ENCODE measurements around the gene CDH1.
A peak's percentile ranks its signal among the peaks of the same experiment; 100 is the strongest.

CDH1 gene

DNA sequence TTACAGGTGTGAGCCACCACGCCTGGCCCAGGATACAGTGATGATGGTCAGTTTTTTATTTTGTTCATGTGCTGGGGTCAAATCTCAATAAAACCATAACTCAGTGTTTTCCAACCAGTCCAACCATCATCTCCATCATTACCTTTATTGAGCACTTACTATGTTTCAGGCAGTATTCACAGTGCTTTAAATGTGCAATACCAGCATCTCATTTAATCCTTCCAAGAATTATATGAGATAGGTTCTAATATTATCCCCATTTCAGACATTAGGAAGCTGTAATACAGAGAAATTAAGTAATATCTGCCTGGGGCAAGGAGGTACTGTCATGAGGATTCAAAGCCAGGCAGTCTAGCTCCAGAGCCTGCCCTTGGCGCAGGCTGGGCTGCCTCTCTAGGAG is 69.3 kb downstream of the CDH1 start:
- no peaks in the 10 kb centered on the region for H3K4me1 ChIP-seq (ENCODE audit: control insufficient read depth in 5 of 5, insufficient read depth in 5 of 5, low read length in 5 of 5)
- no peaks in the 10 kb centered on the region for H3K36me3 ChIP-seq (ENCODE audit: control insufficient read depth in 5 of 5, insufficient read depth in 5 of 5, low read length in 5 of 5)
- H3K9ac ChIP-seq (ENCODE audit: low read length in 5 of 5) = no peak overlapping the region
- no peaks in the 10 kb centered on the region for H3K9me3 ChIP-seq (ENCODE audit: control insufficient read depth in 5 of 5, low read length in 5 of 5)
- H3K27ac ChIP-seq (ENCODE audit: low read depth, low read length) = no peak overlapping the region
- H3K27me3 ChIP-seq (ENCODE audit: control insufficient read depth in 5 of 5, insufficient read depth in 4 of 5, low read length in 5 of 5) = no peaks in the 10 kb centered on the region
- no peak overlapping the region for H3K4me3 ChIP-seq (ENCODE audit: low read depth in 1 of 5, low read length in 5 of 5)

- Histone ChIP-seq H3K9me3 (ENCODE audit: control insufficient read depth in 5 of 5, low read length in 5 of 5) (no peaks in the 10 kb centered on the region), H3K4me3 (ENCODE audit: low read depth in 1 of 5, low read length in 5 of 5) (no peak overlapping the region), H3K4me1 (ENCODE audit: control insufficient read depth in 5 of 5, insufficient read depth in 5 of 5, low read length in 5 of 5) (no peaks in the 10 kb centered on the region), H3K27me3 (ENCODE audit: control insufficient read depth in 5 of 5, insufficient read depth in 4 of 5, low read length in 5 of 5) (peaks cover 0 to 4% (median 0%) of the 10 kb centered on the region in 5 donors), H3K9ac (ENCODE audit: low read length in 5 of 5) (no peak overlapping the region), H3K27ac (ENCODE audit: low read depth, low read length) (no peak overlapping the region), H3K36me3 (ENCODE audit: control insufficient read depth in 5 of 5, insufficient read depth in 5 of 5, low read length in 5 of 5) (no peaks in the 10 kb centered on the region)
Observed at GRCh38 chr16:68806981-68807380, 69.9 kb downstream of the CDH1 start.

- H3K27me3 ChIP-seq (ENCODE audit: control insufficient read depth in 5 of 5, insufficient read depth in 4 of 5, low read length in 5 of 5) = peaks cover 0 to 7% (median 0%) of the 10 kb centered on the region in 5 donors
- H3K9me3 ChIP-seq (ENCODE audit: control insufficient read depth in 5 of 5, low read length in 5 of 5) = peaks cover 0 to 3% (median 0%) of the 10 kb centered on the region in 5 donors
- no peak overlapping the region for H3K9ac ChIP-seq (ENCODE audit: low read length in 5 of 5)
- H3K4me1 ChIP-seq (ENCODE audit: control insufficient read depth in 5 of 5, insufficient read depth in 5 of 5, low read length in 5 of 5) = no peaks in the 10 kb centered on the region
- H3K36me3 ChIP-seq (ENCODE audit: control insufficient read depth in 5 of 5, insufficient read depth in 5 of 5, low read length in 5 of 5) = no peaks in the 10 kb centered on the region
- H3K4me3 ChIP-seq (ENCODE audit: low read depth in 1 of 5, low read length in 5 of 5) = no peak overlapping the region
- no peak overlapping the region for H3K27ac ChIP-seq (ENCODE audit: low read depth, low read length)
Observed at GRCh38 chr16:68814516-68814915, 77.4 kb downstream of the CDH1 start.

DNA sequence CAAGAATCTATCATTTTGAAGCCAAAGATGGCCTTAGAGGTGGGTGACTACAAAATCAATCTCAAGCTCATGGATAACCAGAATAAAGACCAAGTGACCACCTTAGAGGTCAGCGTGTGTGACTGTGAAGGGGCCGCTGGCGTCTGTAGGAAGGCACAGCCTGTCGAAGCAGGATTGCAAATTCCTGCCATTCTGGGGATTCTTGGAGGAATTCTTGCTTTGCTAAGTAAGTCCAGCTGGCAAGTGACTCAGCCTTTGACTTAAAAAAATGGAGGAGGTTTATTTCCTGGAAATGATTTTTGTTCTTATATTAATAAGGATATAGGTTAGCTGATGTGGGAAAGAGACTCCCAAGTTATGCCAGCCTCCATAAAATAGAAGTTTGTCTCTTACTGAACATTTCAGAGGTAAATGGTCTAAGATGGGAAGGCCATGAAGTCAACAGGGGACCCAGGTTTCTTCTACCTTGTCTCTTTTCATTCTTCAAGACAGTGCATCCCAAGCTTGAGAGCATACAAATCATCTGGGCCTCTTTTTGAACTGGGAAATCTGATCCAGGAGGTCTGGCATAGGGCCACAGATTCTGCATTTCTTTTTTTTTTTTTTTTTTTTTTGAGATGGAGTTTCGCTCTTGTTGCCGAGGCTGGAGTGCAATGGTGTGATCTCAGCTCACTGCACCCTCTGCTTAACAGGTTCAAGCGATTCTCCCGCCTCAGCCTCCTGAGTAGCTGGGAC is 86.5 kb downstream of the CDH1 start:
- H3K9me3 ChIP-seq (ENCODE audit: control insufficient read depth in 5 of 5, low read length in 5 of 5) = peaks cover 0 to 6% (median 0%) of the 10 kb centered on the region in 5 donors
- no peak overlapping the region for H3K4me3 ChIP-seq (ENCODE audit: low read depth in 1 of 5, low read length in 5 of 5)
- H3K4me1 ChIP-seq (ENCODE audit: control insufficient read depth in 5 of 5, insufficient read depth in 5 of 5, low read length in 5 of 5) = peaks cover 0 to 8% (median 3%) of the 10 kb centered on the region in 5 donors
- H3K9ac ChIP-seq (ENCODE audit: low read length in 5 of 5) = no peak overlapping the region
- H3K27ac ChIP-seq (ENCODE audit: low read depth, low read length) = no peak overlapping the region
- H3K27me3 ChIP-seq (ENCODE audit: control insufficient read depth in 5 of 5, insufficient read depth in 4 of 5, low read length in 5 of 5) = no peaks in the 10 kb centered on the region
- no peaks in the 10 kb centered on the region for H3K36me3 ChIP-seq (ENCODE audit: control insufficient read depth in 5 of 5, insufficient read depth in 5 of 5, low read length in 5 of 5)

DNA sequence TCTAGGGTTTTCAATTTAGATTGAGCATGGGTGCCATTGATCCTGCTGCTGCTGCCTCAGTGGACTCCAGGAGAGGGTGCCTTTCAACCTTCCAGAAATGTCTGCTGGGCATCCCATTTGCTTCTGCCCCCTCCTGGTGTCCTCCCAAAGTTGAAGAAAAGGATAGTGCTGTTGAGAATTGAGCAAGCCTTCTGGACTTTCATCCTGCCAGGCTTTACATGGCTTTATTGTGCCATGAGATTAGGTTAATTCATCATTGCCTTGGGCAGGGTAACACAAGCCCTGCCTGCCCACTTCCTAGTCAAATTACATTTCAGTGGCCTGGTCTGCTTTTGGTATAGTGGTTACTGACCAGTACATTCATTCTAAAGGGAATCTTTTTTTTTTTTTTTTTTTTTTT is 88.3 kb downstream of the CDH1 start:
- Histone ChIP-seq H3K9ac (ENCODE audit: low read length in 5 of 5) (no peak overlapping the region), H3K36me3 (ENCODE audit: control insufficient read depth in 5 of 5, insufficient read depth in 5 of 5, low read length in 5 of 5) (no peaks in the 10 kb centered on the region), H3K27ac (ENCODE audit: low read depth, low read length) (no peak overlapping the region), H3K4me3 (ENCODE audit: low read depth in 1 of 5, low read length in 5 of 5) (no peak overlapping the region), H3K27me3 (ENCODE audit: control insufficient read depth in 5 of 5, insufficient read depth in 4 of 5, low read length in 5 of 5) (no peaks in the 10 kb centered on the region), H3K9me3 (ENCODE audit: control insufficient read depth in 5 of 5, low read length in 5 of 5) (peaks cover 0 to 7% (median 0%) of the 10 kb centered on the region in 5 donors), H3K4me1 (ENCODE audit: control insufficient read depth in 5 of 5, insufficient read depth in 5 of 5, low read length in 5 of 5) (peaks cover 0 to 8% (median 3%) of the 10 kb centered on the region in 5 donors)

- H3K4me1 ChIP-seq (ENCODE audit: control insufficient read depth in 5 of 5, insufficient read depth in 5 of 5, low read length in 5 of 5) = peaks cover 0 to 8% (median 3%) of the 10 kb centered on the region in 5 donors
- no peaks in the 10 kb centered on the region for H3K36me3 ChIP-seq (ENCODE audit: control insufficient read depth in 5 of 5, insufficient read depth in 5 of 5, low read length in 5 of 5)
- no peak overlapping the region for H3K4me3 ChIP-seq (ENCODE audit: low read depth in 1 of 5, low read length in 5 of 5)
- H3K9ac ChIP-seq (ENCODE audit: low read length in 5 of 5) = no peak overlapping the region
- no peaks in the 10 kb centered on the region for H3K27me3 ChIP-seq (ENCODE audit: control insufficient read depth in 5 of 5, insufficient read depth in 4 of 5, low read length in 5 of 5)
- H3K9me3 ChIP-seq (ENCODE audit: control insufficient read depth in 5 of 5, low read length in 5 of 5) = peaks cover 0 to 9% (median 0%) of the 10 kb centered on the region in 5 donors
- H3K27ac ChIP-seq (ENCODE audit: low read depth, low read length) = no peak overlapping the region
Observed at GRCh38 chr16:68826652-68827051, 89.6 kb downstream of the CDH1 start.

GRCh38 chr16:68833251-68833650 is 96.2 kb downstream of the CDH1 start:
- no peak overlapping the region for H3K9ac ChIP-seq (ENCODE audit: low read length in 5 of 5)
- H3K36me3 ChIP-seq (ENCODE audit: control insufficient read depth in 5 of 5, insufficient read depth in 5 of 5, low read length in 5 of 5) = no peaks in the 10 kb centered on the region
- no peak overlapping the region for H3K4me3 ChIP-seq (ENCODE audit: low read depth in 1 of 5, low read length in 5 of 5)
- H3K4me1 ChIP-seq (ENCODE audit: control insufficient read depth in 5 of 5, insufficient read depth in 5 of 5, low read length in 5 of 5) = peaks cover 0 to 3% (median 0%) of the 10 kb centered on the region in 5 donors
- H3K9me3 ChIP-seq (ENCODE audit: control insufficient read depth in 5 of 5, low read length in 5 of 5) = peaks cover 0 to 4% (median 0%) of the 10 kb centered on the region in 5 donors
- H3K27me3 ChIP-seq (ENCODE audit: control insufficient read depth in 5 of 5, insufficient read depth in 4 of 5, low read length in 5 of 5) = peaks cover 0 to 3% (median 0%) of the 10 kb centered on the region in 5 donors
- H3K27ac ChIP-seq (ENCODE audit: low read depth, low read length) = no peak overlapping the region

DNA sequence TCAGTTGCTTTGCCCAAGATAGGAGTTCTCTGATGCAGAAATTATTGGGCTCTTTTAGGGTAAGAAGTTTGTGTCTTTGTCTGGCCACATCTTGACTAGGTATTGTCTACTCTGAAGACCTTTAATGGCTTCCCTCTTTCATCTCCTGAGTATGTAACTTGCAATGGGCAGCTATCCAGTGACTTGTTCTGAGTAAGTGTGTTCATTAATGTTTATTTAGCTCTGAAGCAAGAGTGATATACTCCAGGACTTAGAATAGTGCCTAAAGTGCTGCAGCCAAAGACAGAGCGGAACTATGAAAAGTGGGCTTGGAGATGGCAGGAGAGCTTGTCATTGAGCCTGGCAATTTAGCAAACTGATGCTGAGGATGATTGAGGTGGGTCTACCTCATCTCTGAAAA is 97.5 kb downstream of the CDH1 start:
- H3K9ac ChIP-seq (ENCODE audit: low read length in 5 of 5) = no peak overlapping the region
- no peak overlapping the region for H3K27ac ChIP-seq (ENCODE audit: low read depth, low read length)
- peaks cover 0 to 4% (median 0%) of the 10 kb centered on the region in 5 donors for H3K9me3 ChIP-seq (ENCODE audit: control insufficient read depth in 5 of 5, low read length in 5 of 5)
- peaks cover 0 to 3% (median 0%) of the 10 kb centered on the region in 5 donors for H3K27me3 ChIP-seq (ENCODE audit: control insufficient read depth in 5 of 5, insufficient read depth in 4 of 5, low read length in 5 of 5)
- H3K4me3 ChIP-seq (ENCODE audit: low read depth in 1 of 5, low read length in 5 of 5) = no peak overlapping the region
- H3K36me3 ChIP-seq (ENCODE audit: control insufficient read depth in 5 of 5, insufficient read depth in 5 of 5, low read length in 5 of 5) = no peaks in the 10 kb centered on the region
- H3K4me1 ChIP-seq (ENCODE audit: control insufficient read depth in 5 of 5, insufficient read depth in 5 of 5, low read length in 5 of 5) = peaks cover 0 to 3% (median 0%) of the 10 kb centered on the region in 5 donors

DNA sequence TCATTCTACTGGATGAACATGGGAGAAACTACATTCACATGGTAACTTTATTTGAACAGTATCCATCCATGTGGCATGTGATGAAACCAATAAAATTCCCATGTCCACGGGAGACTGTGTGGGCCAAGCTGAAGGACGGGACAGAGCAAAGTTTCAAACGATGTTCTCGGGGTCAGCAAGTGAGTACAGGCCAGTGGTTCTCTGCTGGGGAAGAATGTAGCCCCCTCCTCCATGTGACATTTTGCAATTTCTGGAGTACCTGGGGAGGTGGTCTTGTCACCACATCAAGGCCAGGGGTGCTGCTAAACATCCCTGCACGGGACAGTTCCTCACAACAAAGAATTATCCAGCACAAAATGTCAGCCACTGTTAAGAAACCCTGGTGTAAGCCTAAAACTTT is 98.9 kb downstream of the CDH1 start:
- H3K27me3 ChIP-seq (ENCODE audit: control insufficient read depth in 5 of 5, insufficient read depth in 4 of 5, low read length in 5 of 5) = peaks cover 0 to 3% (median 0%) of the 10 kb centered on the region in 5 donors
- H3K36me3 ChIP-seq (ENCODE audit: control insufficient read depth in 5 of 5, insufficient read depth in 5 of 5, low read length in 5 of 5) = no peaks in the 10 kb centered on the region
- H3K4me1 ChIP-seq (ENCODE audit: control insufficient read depth in 5 of 5, insufficient read depth in 5 of 5, low read length in 5 of 5) = peaks cover 0 to 5% (median 0%) of the 10 kb centered on the region in 5 donors
- no peak overlapping the region for H3K27ac ChIP-seq (ENCODE audit: low read depth, low read length)
- H3K9me3 ChIP-seq (ENCODE audit: control insufficient read depth in 5 of 5, low read length in 5 of 5) = no peaks in the 10 kb centered on the region
- H3K9ac ChIP-seq (ENCODE audit: low read length in 5 of 5) = peak overlapping the region in 1 of 5 donors; percentile 87
- no peak overlapping the region for H3K4me3 ChIP-seq (ENCODE audit: low read depth in 1 of 5, low read length in 5 of 5)

DNA sequence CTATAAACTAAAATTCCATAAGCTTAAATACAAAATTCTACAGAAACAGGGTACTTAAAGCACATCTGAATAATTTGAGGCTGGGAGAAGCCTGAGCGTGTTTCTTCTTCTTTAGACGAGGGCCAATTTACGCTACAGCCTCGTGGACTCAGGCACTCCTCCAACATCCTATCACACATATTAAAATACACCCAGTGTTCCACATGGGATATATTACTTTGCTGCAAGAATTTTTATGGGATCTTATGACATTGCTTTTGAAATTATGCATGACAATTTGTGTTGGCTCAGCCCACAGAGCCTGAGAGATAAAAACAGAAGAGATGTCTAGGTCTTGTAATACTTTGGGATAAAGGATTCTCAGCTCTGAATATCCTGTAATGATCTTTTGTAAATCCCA is 102.7 kb downstream of the CDH1 start:
- peaks cover 0 to 3% (median 0%) of the 10 kb centered on the region in 5 donors for H3K27me3 ChIP-seq (ENCODE audit: control insufficient read depth in 5 of 5, insufficient read depth in 4 of 5, low read length in 5 of 5)
- no peak overlapping the region for H3K27ac ChIP-seq (ENCODE audit: low read depth, low read length)
- peaks cover 3 to 15% (median 12%) of the 10 kb centered on the region in 5 donors for H3K4me1 ChIP-seq (ENCODE audit: control insufficient read depth in 5 of 5, insufficient read depth in 5 of 5, low read length in 5 of 5)
- H3K9ac ChIP-seq (ENCODE audit: low read length in 5 of 5) = no peak overlapping the region
- no peaks in the 10 kb centered on the region for H3K36me3 ChIP-seq (ENCODE audit: control insufficient read depth in 5 of 5, insufficient read depth in 5 of 5, low read length in 5 of 5)
- H3K9me3 ChIP-seq (ENCODE audit: control insufficient read depth in 5 of 5, low read length in 5 of 5) = no peaks in the 10 kb centered on the region
- H3K4me3 ChIP-seq (ENCODE audit: low read depth in 1 of 5, low read length in 5 of 5) = no peak overlapping the region
